NCI-H82 (cell line): ENCODE data around the gene TMEM225B.
A peak's percentile ranks its signal among the peaks of the same experiment; 100 is the strongest.
"Not testable (repeated sequence)": the region's sequence is repeated elsewhere in the genome, so short reads cannot be mapped to it uniquely, and the experiment has no call there.

Experiments used
- DNase-seq: peaks from one replicate; lab custom pipeline; 2025; lab: John Stamatoyannopoulos, UW

Gene TMEM225B

GRCh38 chr7:99597762-99598501 lies at the start of gene TMEM225B:
Gene TMEM225B (plus strand): TSS chr7:99598267. CDS start chr7:99604389, 6,122 bp downstream.
- DNase-seq, result no peak

- not testable (repeated sequence) for DNase-seq
Observed at GRCh38 chr7:99549545-99549944, 48.5 kb upstream of the TMEM225B start.

GRCh38 chr7:99551334-99551733 lies 46.7 kb upstream of the TMEM225B start:
- DNase-seq, result peak; percentile 22

- DNase-seq, result peak; percentile 97
Observed at GRCh38 chr7:99551767-99552463, 46.2 kb upstream of the TMEM225B start, which contains the start of gene FAM200A. Gene FAM200A (minus strand): TSS chr7:99552114. CDS start chr7:99548407, 3,707 bp downstream.

GRCh38 chr7:99553039-99553438 lies 45.0 kb upstream of the TMEM225B start:
- DNase-seq, result no peak

- DNase-seq, result no peak
Observed at GRCh38 chr7:99554939-99555338, 43.1 kb upstream of the TMEM225B start.

GRCh38 chr7:99557196-99557607 lies 40.9 kb upstream of the TMEM225B start:
- no peak for DNase-seq

- no peak for DNase-seq
Observed at GRCh38 chr7:99557940-99558305, 40.1 kb upstream of the TMEM225B start.

GRCh38 chr7:99558306-99559174 lies 39.5 kb upstream of the TMEM225B start, which contains the start of gene ZNF655:
Gene ZNF655 (plus strand): TSS chr7:99558642. CDS start chr7:99560560, 1,918 bp downstream.
- DNase-seq, result peak; percentile 95

- no peak for DNase-seq
Observed at GRCh38 chr7:99559175-99559915, 38.7 kb upstream of the TMEM225B start.

- no peak for DNase-seq
Observed at GRCh38 chr7:99560834-99561736, 37.0 kb upstream of the TMEM225B start.

- no peak for DNase-seq
Observed at GRCh38 chr7:99561737-99562051, 36.4 kb upstream of the TMEM225B start.

GRCh38 chr7:99562114-99562784 lies 35.8 kb upstream of the TMEM225B start:
- no peak for DNase-seq

GRCh38 chr7:99562832-99563231 lies 35.2 kb upstream of the TMEM225B start:
- DNase-seq, result no peak

- DNase-seq, result no peak
Observed at GRCh38 chr7:99563650-99564049, 34.4 kb upstream of the TMEM225B start.

GRCh38 chr7:99568770-99569169 lies 29.3 kb upstream of the TMEM225B start:
- DNase-seq, result not testable (repeated sequence)

- no peak for DNase-seq
Observed at GRCh38 chr7:99571768-99572167, 26.3 kb upstream of the TMEM225B start.

- no peak for DNase-seq
Observed at GRCh38 chr7:99573257-99573656, 24.8 kb upstream of the TMEM225B start.

- DNase-seq, result no peak
Observed at GRCh38 chr7:99576251-99576650, 21.8 kb upstream of the TMEM225B start.
